HPDE6-E6E7 (cell line): Measurements from ENCODE around the gene ZBTB44.
"Not testable (repeated sequence)": the region's sequence is repeated elsewhere in the genome, so short reads cannot be mapped to it uniquely, and the experiment has no call there.

Experiments
- DNase-seq: peaks from one replicate; pipeline ENCODE4 v3.0.0; 2011; ENCODE audit warnings: missing footprints; ENCODE audit errors: extremely low spot score

Gene ZBTB44

DNA sequence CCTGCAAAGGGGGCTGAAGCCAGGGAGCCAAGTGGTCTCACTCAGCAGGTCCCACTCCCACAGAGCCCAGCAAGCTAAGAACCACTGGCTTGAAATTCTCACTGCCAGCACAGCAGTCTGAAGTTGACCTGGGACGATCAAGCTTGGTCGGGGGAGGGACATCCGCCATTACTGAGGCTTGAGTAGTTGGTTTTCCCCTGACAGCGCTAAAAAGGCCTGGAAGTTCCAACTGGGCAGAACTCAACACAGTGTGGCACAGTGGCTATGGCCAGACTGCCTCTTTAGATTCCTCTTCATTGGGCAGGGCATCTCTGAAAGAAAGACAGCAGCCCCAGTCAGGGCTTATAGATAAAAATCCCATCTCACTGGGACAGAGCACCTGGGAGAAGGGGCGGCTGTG lies 64.8 kb downstream of the ZBTB44 start:
- not testable (repeated sequence) for DNase-seq

DNA sequence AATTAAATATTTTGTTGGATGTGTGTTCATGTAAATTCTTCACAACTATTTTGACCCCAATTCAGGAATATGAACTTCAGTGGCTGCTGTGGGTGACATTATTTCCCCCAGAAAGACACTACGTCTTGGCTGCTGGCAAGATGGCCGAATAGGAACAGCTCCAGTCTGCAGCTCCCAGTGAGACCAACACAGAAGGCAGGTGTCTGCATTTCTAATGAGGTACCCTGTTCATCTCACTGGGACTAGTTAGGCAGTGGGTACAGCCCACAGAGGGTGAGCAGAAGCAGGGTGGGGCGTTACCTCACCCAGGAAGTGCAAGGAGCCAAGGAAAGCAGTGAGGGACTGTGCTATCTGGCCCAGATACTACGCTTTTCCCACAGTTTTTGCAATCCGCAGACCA lies 65.3 kb downstream of the ZBTB44 start:
- DNase-seq: no peak

DNA sequence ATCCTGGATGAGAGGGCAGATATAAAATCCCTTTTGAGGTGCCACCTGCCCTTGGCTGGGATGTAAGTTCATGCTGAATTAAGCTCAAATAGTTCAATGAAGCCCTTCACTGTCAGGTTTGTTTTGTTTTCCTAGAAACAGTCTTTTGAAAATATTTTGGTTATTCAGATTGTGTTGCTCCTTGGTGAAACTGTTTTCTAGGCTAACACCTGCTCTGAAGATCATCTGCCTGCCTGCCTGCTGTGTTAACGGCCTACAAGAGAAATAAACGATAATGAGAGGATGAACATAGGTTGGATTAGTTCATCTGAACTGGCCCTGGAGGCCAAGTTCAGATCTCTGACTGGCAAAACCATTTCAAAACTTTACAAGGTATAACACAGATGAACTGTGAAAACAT lies 67.4 kb downstream of the ZBTB44 start:
- DNase-seq: no peak

DNA sequence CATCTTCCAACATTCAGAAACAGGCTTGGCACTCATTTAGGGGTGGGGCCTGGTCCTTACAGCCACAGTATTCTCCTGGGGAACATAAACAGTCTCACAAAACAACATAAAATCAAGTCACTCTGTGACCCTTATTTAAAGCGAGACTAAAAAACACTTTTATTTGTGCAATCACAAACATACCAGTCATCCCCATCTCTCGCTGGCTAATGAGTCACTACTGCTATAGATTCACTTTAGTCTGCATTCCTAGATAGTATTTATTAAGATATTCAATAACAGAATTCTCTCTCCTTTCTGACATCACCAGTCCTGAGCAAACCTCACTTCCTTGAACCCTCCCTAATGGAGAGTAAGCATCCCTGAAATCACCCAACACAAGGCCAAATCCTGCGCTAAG lies 68.0 kb downstream of the ZBTB44 start:
- no peak for DNase-seq

GRCh38 chr11:130246270-130246669 lies 68.4 kb downstream of the ZBTB44 start:
- no peak for DNase-seq

GRCh38 chr11:130245375-130245774 lies 69.3 kb downstream of the ZBTB44 start:
- DNase-seq: not testable (repeated sequence)

GRCh38 chr11:130244848-130245247 lies 69.9 kb downstream of the ZBTB44 start:
- DNase-seq: no peak

GRCh38 chr11:130243816-130244215 lies 70.9 kb downstream of the ZBTB44 start:
- DNase-seq: no peak

DNA sequence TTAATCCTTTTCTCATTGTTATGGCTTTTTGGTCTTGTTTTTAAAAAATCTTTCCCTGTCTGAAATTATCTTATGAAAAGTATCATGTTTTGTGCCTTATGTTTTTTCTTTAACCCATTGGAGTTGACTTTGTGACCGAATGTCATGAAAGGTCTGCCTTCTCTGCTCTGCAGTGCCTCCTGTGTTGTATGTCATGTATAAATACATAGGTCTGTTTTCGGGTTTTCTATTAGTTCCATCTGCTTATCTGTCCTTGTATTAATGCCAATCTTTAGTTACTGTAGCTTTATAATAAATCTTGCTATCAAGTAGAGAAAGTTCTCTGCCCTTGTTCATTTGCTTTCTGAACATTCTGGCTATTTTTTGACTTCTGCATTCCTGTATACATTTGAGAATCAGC lies 73.0 kb downstream of the ZBTB44 start:
- DNase-seq: no peak

DNA sequence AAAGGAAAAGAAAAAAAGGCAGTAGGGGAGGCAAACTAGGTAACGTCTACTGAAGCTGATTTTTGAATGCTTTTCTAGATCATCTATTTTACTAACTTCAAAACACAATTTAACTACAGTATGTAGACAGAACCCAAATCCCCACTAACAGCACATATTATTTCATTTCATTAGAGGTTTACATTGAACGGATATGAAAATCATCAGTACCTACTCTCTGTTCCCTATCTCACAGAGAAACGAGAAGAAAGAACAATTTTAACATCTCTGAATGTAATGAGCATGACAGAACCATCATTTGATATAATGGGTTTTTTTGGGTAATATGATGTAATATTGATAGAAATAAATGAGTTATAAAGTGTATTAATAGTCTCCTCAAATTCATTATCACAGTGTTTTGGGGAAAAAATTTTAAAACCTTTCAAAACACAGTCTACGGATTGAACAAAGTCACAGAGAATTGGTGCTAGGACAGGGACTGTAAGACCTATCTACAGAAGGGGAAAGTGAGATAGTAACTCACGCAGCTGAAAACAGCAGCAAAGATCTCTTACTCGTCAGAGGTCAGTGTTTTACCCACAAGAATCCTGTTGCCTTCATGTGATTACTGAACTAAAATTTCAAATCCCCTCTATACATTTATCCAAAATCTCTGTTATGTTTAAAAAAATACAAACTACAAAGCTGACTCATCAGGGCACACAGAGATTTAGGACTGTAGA lies 77.3 kb downstream of the ZBTB44 start:
- no peak for DNase-seq

DNA sequence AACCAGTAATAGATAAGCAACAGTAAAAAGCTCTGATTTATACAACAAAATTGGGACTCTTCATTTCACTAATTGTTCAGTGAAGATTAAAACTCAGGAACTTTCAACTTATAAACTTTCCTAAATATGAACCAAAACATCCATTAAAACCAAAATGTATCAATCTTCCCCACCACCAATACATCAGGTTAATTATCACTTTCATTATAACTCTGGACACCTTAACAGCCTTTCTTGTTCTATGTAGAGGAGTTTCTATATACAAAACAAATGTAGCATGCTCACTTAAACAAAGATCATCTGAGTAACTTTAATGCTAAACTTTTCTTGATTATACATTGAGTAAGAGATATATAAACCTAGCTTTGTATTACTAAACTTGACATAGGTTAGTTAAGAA lies 80.4 kb downstream of the ZBTB44 start:
- DNase-seq: no peak

DNA sequence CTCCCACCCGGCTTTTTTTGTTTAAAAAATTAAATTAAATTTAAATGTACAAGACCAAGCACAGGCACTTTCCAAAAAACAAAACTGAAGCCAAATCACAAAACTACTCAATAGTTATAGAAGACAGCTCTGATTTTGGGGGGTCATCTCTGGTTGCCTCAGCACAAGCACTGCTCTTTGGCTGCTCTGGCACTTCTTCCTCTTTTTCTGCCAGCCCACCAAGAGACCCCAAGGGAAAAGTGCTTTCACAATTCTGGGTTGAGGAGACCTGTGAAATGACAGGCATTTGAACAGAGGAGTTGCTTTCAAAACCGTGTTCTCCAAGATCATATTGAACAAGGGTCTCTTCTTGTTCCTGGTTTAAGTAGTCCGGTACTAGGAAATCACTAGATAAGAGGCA lies 80.8 kb downstream of the ZBTB44 start:
- DNase-seq: not testable (repeated sequence)

- not testable (repeated sequence) for DNase-seq
Observed at GRCh38 chr11:130233486-130233885, 81.2 kb downstream of the ZBTB44 start.

DNA sequence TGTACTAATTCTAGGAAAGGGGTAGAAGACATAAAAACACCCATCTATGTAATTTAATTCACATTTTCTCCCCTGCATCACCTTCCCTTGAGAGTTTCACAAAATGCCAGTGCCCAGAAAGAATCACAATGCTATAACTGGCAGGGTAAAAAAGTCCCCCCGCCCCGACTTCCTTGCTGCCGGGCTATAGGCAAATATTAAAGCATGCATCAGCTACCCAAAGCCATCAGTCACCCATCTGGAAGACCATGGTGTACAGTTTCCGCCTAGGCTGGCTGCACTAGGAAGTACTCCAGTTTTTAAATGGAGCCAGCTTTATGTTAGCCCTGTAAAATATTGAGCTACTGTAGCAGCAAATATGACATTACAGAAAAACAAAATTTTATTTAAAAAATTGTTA lies 87.3 kb downstream of the ZBTB44 start:
- no peak for DNase-seq

DNA sequence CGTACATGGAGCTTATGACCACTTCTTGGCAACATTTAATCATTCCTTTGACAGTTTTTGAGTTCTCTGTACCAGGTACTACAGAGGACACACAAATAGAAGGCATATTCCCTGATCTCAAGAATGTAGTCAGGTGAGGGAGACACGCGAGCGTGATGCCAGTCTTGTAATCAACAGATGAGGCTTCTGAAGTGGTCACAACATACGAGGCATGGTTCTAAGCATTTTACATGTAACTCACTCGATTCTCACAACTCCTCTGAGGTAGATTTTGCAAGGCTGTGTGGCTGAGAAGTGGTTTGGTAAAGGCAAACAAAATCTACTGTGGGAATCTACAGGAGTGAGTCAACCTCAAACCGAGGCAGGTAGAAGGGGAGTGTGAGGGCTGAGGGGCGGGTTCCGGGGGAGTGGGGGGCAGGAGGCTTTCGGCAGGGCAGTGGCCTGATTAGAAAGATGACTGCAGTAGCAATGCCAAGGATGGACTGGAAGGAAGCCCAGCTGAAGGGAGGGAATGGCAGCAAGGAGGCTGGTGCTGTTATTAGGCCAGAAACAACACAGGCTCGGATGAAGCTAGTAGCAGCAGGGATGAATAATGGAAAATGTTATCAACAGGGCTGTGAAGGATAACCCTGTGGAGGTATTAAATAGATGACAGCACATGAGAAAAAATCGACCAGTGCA lies 91.3 kb downstream of the ZBTB44 start:
- DNase-seq: no peak

DNA sequence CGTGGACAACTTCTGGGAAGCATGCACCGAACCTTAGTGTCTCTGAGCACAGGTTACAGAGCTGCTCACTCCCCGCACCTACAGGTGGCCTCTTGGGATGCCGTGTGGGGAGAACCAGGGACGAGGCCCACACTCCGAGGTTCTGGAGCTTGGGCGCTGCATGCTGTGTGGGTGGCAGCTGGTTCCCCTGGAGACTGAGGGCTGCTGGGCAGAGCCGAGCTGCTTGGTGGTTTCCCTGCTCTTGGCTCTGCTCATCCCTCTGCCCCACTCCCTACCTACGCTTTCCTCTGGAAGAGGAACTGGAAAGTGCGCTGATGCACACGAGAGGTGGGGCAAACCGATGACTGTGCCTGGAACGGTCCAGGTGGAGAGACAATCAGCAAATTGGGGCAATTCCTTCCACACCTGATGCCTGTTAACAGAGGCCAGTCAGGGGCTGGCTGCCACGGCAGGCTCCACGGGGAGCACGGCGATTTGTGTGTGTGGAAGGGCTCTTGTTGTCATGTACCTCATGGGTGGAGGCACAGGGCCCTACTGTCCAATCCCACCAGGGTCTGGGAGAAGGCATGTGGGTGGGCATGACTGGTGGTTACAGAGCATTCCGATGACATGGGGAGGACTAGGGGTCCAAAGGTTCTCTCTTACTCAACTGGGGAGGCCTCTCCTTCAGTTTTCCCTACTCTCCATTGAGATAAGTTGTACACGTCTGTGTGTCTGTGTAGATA lies 94.2 kb downstream of the ZBTB44 start:
- no peak for DNase-seq

DNA sequence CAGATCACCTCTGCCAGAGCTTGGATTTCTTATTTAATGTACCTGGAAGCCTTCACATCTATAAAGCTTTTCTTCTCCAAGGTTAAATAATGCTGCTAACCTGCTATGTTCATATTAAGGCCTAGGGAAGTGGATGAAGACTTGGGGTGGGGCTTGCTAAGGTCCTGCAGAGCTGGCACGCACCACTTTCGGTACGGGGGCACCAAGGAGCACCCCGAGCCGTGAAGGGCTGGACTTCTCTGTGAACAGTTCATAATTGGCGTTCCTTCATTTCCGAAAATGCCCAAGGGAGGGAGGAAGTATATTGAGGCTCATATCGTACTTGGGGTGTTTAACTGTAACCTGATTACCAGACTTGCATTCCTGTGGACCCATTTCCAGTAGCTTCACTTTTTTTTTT lies 95.6 kb downstream of the ZBTB44 start:
- DNase-seq: no peak

GRCh38 chr11:130218501-130219070 lies 96.1 kb downstream of the ZBTB44 start:
- no peak for DNase-seq

DNA sequence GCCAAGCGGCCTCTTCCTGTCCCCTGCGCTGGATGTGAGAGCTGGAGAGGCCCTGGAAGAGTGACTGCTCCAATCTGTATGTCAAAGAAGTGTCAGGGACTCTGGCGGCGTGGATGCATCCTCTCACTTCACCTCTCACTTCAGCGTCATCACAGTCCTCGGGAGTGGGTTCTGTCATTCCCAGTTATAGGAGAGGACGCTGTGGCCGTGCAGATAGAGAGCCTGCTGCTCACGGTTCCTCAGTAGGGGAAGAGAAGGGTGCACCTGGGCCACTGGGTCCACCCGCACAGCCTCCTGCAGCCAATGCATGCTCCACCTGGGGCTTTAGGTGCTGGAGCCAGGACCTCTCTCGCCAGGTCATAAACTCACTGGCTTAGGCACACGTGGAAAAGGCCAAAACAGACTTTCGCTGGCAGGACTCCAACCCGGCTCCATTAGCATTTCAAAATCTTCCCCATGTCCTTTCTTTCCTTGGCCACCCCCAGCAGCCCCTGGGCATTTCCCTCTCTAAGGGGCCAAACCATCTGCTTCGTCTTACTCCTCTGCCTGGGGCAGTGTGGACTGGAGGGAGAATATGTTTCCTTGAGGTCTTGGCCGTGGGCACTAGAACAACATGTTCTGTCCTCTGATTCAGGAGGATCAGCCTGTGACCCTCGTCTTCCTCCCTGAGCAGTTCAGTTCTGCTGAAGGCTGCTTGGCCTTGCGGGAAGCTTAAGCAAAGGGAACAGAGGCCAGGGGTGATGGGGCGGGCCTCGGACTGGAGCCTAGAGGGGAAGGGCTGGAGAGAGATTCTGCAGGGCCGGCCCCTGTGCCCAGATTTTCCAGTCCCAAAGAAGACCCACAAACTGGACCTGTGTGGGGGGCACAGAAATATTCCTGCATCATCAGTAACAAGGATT lies 97.3 kb downstream of the ZBTB44 start:
- DNase-seq: no peak

DNA sequence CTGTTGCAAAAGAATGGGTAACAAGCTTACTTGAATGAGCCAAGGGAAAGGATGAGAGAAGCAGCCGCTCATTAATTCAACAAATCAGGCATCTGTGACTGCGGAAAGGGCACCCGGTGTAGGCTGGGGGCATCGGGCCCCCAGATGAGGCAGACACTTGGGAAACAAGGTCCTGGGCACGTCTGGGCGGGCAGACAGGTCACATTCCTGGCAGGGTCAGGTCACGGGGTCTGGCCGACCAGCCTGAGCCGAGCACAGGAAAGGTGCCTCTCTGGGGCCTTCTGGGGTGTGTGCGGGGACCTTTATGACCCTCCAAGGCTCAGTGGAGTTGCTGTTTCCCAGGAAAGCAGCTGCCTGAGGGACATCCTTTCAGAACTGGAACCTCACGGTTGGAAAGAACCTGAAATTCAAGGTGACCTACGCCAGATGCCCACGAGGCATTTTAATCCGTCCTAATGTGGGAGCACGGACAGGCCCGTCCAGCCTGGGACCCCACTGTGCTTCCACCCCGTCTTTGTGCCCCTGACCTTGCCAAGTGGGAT lies 98.1 kb downstream of the ZBTB44 start:
- no peak for DNase-seq

DNA sequence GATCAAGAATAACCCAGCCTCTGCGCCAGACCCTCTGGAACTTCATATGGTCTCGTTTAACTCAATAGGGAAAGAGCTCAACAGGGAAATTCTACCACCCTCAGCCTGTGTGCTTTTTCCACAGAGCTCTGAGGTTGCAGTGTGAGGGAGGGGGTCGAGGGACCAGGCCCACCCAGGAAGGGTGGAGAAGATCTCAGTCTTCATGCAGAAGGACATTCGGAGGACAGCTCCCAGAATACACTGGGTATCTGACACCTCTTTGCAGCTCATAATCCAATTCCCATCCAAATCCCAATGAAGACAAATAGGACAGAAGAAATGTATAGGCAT lies 98.5 kb downstream of the ZBTB44 start:
- DNase-seq: no peak
